MM.1S (cell line): ENCODE results near the gene PRDM7.
"Not testable (repeated sequence)": the region's sequence is repeated elsewhere in the genome, so short reads cannot be mapped to it uniquely, and the experiment has no call there.

Source experiments
- EZH2 ChIP-seq: fragments of 300-600 bp; sonication (generic); optimal IDR thresholded peaks from 2 replicates; pipeline ENCODE3; 2017; ENCODE audit warnings: low read depth, mild to moderate bottlenecking, antibody characterized with exemption, low read length, mixed read lengths
- EZH2phosphoT487 ChIP-seq: fragments of 300-600 bp; sonication (generic); IDR thresholded peaks from 2 replicates; pipeline ENCODE4 v1.6.1; 2018; ENCODE audit warnings: antibody characterized with exemption, low read length
- TF ChIP-seq, protein P1 (sequence below): fragments of 300-600 bp; sonication (generic); IDR thresholded peaks from 2 replicates; pipeline ENCODE4 v1.5.1; 2016; ENCODE audit warnings: antibody characterized with exemption, low read length, mixed read lengths

DNA sequence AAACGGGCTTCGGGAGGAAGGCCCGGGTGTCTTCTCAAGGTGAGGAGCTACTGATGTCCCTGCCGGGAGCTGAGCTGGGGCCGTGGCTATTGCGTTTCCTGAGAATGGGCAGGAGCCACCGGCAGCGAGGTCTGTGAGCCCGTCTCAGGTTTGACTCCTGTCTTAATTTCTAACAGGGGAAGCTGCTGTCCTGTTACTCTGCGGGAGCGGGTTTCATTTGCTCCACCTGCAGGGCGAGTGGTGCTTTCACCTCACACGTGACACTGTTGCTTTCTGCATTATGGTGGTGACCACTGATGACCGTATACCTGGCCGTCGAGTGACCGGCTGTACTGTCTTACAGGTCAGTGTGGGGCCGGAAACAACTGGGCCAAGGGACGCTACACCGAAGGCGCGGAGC lies 17.7 kb upstream of the PRDM7 start:
- TF ChIP-seq EZH2, EZH2phosphoT487: not testable (repeated sequence)
- TF ChIP-seq, protein P1, sequence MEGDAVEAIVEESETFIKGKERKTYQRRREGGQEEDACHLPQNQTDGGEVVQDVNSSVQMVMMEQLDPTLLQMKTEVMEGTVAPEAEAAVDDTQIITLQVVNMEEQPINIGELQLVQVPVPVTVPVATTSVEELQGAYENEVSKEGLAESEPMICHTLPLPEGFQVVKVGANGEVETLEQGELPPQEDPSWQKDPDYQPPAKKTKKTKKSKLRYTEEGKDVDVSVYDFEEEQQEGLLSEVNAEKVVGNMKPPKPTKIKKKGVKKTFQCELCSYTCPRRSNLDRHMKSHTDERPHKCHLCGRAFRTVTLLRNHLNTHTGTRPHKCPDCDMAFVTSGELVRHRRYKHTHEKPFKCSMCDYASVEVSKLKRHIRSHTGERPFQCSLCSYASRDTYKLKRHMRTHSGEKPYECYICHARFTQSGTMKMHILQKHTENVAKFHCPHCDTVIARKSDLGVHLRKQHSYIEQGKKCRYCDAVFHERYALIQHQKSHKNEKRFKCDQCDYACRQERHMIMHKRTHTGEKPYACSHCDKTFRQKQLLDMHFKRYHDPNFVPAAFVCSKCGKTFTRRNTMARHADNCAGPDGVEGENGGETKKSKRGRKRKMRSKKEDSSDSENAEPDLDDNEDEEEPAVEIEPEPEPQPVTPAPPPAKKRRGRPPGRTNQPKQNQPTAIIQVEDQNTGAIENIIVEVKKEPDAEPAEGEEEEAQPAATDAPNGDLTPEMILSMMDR = not testable (repeated sequence)
